Right atrium auricular region (tissue), 2 donors: Measurements from ENCODE around the gene ADORA1. TPM values are rescaled to one million over a fixed set of nuclear protein-coding genes. Genes with fewer than 3 reads are reported as not detected.

Experiments
- DNase-seq: peaks from one replicate; pipeline ENCODE4 v3.0.0-alpha.2; 2019; ENCODE audit warnings: low spot score
- H3K27ac ChIP-seq, 2 donors: fragments of 200-600 bp; sonication (generic); 1 replicate in 1 of 2; 2 replicates in 1 of 2; pipeline ENCODE4 v1.5.1; 2016 to 2019
- H3K27me3 ChIP-seq, 2 donors: fragments of 200-600 bp; sonication (generic); one replicate each; pipeline versions ENCODE4 v1.5.1 to v1.6.0; 2017 to 2019
- H3K36me3 ChIP-seq: fragments of 200-600 bp; sonication (generic); one replicate; pipeline ENCODE4 v1.5.1; 2016
- H3K4me1 ChIP-seq, 2 donors: fragments of 200-600 bp; sonication (generic); one replicate each; pipeline versions ENCODE4 v1.5.1 to v1.6.0; 2017 to 2019
- H3K4me3 ChIP-seq, 2 donors: fragments of 200-600 bp; sonication (generic); 1 replicate in 1 of 2; 2 replicates in 1 of 2; pipeline ENCODE4 v1.5.1; 2017 to 2019; ENCODE audit warnings: mild to moderate bottlenecking in 1 of 2, moderate library complexity in 1 of 2
- H3K9me3 ChIP-seq, 2 donors: fragments of 200-600 bp; sonication (generic); one replicate each; pipeline ENCODE4 v1.5.1; 2019
- total RNA-seq, 2 donors: library from RNA; depleted of rRNA; stranded (reverse); fragments of >200 nt; gene quantifications; one replicate each; pipeline ENCODE4 v1.1.0, GENCODE V29; 2016
- TF ChIP-seq, protein P1 (sequence below), 2 donors: fragments of 200-600 bp; sonication (generic); IDR thresholded peaks; one replicate each; pipeline ENCODE4 v1.5.1; 2019; ENCODE audit warnings: antibody characterized with exemption in 2 of 2

Gene ADORA1
- total RNA-seq, 2 donors from 2014 or later: 9.4 to 15.1 TPM

DNA sequence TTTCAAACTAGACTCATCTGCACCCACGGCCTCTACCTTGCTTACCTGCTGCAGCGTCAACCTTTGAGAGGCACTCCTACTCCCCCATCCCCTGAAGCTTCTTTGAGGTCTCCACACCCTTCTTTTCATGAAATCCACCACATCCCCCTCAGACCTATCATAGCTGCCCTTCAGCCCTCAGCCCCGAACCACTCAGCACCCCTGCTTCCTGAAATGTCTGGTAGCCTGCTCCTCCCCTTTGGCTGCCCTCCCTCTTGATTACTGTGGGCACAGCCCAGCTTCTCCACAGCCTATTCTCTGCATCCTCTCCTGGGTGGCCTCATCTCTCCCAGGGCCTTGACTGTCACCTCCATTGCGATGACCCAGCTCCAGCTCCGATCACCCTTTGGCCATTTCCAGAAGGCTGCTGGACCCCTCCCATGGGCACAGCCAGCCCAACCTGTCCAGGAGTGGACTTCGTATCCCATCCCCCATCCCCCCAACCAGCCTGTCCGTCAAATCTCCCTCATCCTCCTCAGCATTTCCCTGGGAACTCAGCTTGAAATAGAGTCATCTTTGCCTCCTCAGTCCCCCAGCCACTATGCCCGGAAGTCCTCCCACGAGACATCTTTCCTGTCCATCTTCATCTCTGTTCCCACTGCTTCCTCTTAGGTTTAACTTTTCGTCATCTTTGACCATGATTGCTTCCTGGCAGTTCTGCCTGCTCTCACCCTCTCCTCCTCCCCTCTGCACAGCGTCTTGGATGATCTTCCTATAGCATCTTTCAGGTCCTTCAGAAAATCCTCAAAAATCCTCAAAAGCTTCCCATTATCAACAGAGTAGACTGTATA lies 6.1 kb upstream of the ADORA1 start:
- peaks cover 0 to 28% of the 10 kb centered on the region in 2 donors for H3K4me1 ChIP-seq
- no peaks in the 10 kb centered on the region for H3K9me3 ChIP-seq
- DNase-seq: peak; percentile 44
- TF ChIP-seq, protein P1, sequence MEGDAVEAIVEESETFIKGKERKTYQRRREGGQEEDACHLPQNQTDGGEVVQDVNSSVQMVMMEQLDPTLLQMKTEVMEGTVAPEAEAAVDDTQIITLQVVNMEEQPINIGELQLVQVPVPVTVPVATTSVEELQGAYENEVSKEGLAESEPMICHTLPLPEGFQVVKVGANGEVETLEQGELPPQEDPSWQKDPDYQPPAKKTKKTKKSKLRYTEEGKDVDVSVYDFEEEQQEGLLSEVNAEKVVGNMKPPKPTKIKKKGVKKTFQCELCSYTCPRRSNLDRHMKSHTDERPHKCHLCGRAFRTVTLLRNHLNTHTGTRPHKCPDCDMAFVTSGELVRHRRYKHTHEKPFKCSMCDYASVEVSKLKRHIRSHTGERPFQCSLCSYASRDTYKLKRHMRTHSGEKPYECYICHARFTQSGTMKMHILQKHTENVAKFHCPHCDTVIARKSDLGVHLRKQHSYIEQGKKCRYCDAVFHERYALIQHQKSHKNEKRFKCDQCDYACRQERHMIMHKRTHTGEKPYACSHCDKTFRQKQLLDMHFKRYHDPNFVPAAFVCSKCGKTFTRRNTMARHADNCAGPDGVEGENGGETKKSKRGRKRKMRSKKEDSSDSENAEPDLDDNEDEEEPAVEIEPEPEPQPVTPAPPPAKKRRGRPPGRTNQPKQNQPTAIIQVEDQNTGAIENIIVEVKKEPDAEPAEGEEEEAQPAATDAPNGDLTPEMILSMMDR (IDR thresholded peaks at IDR 0.05): no peak
- no peak overlapping the region for H3K4me3 ChIP-seq
- no peak overlapping the region for H3K27ac ChIP-seq
- H3K27me3 ChIP-seq: no peaks in the 10 kb centered on the region
- H3K36me3 ChIP-seq: no peaks in the 10 kb centered on the region

DNA sequence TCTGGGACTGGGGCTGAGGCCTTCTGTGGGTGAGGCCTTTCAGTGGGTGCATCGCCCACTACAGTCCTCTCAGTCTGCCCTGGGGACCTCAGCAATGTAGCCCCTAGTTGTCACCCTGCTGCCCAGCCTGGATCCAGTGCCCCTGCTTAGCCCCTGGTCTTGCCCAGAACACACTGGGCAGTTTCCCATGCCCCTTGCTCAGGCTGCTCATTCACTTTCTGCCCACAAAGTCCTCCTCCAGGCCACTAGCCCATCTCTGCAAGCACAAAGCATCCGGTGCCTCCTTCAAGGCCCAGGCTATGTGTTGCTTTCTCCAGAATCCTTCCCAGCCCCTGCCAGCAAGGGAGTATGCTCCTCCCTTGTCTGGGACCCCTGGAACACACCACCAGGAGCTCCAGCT lies 5.4 kb upstream of the ADORA1 start:
- Histone ChIP-seq H3K27me3 (no peaks in the 10 kb centered on the region), H3K36me3 (no peaks in the 10 kb centered on the region), H3K4me3 (no peak overlapping the region), H3K27ac (no peak overlapping the region), H3K9me3 (no peaks in the 10 kb centered on the region), H3K4me1 (peaks cover 0 to 35% of the 10 kb centered on the region in 2 donors)
- TF ChIP-seq, protein P1 (IDR thresholded peaks at IDR 0.05): no peak
- peak; percentile 7 for DNase-seq

DNA sequence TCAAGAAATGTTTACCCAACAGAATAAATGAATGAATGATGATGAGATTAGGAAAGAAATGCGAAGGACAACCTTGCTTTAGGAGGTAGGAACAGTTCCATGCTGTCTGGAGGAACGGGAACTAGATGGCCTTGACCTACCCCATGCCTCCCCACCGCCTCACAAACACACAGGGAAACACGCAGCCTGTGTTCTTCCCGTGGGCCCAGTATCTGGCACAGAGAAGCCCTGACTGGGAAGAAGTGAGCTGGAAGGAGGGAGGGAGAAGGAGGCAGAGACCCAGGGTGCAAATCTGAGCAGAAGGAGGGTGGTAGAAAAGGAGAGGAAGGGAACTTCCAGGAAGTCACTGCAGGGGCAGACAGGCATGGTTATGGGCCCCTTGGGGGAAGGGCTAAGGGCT lies 3.5 kb upstream of the ADORA1 start:
- DNase-seq: peak; percentile 11
- no peaks in the 10 kb centered on the region for H3K27me3 ChIP-seq

DNA sequence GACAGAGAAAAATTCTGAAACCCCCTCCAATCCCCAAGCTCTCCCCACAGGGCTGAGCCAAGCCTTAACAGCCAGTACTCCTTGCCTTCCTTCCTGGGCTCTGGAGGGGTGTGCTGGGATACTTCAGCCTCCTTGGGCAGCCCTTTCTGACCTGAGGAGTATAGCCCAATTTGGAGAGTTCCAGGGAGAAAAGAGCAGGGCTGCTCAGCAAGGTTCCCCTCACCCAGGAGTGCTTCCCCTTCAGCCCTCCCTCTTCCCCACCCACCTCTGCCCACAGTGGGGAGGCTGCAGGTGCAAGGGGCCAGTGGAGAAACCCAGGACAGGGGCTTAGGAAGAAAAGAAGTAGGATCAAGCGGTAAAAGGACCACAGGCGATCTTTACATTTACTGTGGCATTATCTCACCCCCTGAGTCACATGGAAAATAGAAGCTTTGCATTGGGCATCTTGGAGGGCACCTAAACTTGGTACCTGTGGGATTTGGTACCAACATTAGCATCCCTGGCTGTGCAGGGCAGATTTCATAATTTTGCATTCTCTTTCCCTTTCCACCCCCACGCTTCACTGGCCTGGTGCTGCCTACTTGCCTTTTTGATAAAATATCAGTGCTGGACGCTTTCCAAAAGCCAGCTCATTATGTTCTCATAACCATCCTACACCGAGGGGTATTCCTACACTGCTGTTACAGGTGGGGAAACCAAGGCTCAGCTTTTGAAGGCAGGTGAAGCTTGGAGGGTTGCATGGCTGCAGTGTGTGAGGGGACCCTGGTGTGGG lies 2.8 kb upstream of the ADORA1 start:
- peaks cover 0 to 52% of the 10 kb centered on the region in 2 donors for H3K4me1 ChIP-seq
- no peaks in the 10 kb centered on the region for H3K27me3 ChIP-seq
- no peaks in the 10 kb centered on the region for H3K9me3 ChIP-seq
- H3K4me3 ChIP-seq: no peak overlapping the region
- TF ChIP-seq, protein P1 (IDR thresholded peaks at IDR 0.05): no peak
- peak; percentile 2 for DNase-seq
- H3K36me3 ChIP-seq: no peaks in the 10 kb centered on the region
- H3K27ac ChIP-seq: no peak overlapping the region

More for the DNA sequence above, 3.5 kb upstream of the ADORA1 start:
- Histone ChIP-seq H3K36me3 (no peaks in the 10 kb centered on the region), H3K4me1 (peaks cover 0 to 45% of the 10 kb centered on the region in 2 donors), H3K4me3 (no peak overlapping the region), H3K9me3 (no peaks in the 10 kb centered on the region), H3K27ac (no peak overlapping the region)
- TF ChIP-seq, protein P1 (IDR thresholded peaks at IDR 0.05): no peak

DNA sequence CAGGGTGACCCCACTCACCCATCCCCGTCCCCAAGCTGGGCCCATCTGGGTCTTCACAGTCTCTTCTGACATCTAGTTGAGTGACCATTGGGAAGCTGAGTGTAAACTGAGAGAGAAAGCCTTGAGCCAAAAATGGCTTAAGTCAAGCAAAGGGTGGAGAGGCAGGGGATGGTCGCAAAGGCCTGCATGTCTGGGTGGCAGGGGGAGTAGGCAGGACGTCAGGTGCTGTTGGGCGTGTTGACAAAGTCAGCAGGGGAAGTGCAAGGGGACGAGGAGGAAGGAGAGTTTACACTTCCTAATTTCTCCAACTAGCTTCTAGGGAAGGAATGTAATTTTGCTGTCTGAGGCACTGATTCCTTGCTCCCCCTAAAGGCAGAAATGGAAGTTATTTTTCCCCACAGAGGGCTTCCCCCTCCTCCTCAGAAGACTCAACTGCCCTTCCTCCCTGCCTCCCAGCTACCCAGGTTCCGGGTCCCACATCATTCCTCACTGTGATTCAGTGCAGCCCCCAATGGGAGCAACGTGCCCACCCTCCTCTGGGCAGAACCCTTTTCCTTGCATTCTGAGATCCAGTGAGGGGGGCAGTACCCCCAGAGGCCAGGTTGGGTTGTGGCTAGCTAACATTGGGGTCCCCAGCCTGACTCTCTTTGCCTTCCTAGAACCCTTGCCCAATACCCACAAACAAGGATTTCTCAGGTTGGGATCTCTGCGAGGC lies 1.2 kb upstream of the ADORA1 start:
- no peak overlapping the region for H3K4me3 ChIP-seq
- no peaks in the 10 kb centered on the region for H3K36me3 ChIP-seq
- peak; percentile 55 for DNase-seq
- H3K9me3 ChIP-seq: no peaks in the 10 kb centered on the region
- peaks cover 0 to 66% of the 10 kb centered on the region in 2 donors for H3K4me1 ChIP-seq
- peak overlapping the region; percentile 91 to 94 for H3K27ac ChIP-seq
- H3K27me3 ChIP-seq: no peaks in the 10 kb centered on the region
- TF ChIP-seq, protein P1 (IDR thresholded peaks at IDR 0.05): peak; percentile 13 to 62
